ENCODE data around the gene CEND1. TPM values are rescaled to one million over a fixed set of nuclear protein-coding genes. Genes with fewer than 3 reads are reported as not detected.

The CEND1 gene
- total and polyA plus RNA-seq, 2 of the 13 experiments (the other 11 are each of a cell fraction or from before 2014, with no cell fraction given), result not detected

DNA sequence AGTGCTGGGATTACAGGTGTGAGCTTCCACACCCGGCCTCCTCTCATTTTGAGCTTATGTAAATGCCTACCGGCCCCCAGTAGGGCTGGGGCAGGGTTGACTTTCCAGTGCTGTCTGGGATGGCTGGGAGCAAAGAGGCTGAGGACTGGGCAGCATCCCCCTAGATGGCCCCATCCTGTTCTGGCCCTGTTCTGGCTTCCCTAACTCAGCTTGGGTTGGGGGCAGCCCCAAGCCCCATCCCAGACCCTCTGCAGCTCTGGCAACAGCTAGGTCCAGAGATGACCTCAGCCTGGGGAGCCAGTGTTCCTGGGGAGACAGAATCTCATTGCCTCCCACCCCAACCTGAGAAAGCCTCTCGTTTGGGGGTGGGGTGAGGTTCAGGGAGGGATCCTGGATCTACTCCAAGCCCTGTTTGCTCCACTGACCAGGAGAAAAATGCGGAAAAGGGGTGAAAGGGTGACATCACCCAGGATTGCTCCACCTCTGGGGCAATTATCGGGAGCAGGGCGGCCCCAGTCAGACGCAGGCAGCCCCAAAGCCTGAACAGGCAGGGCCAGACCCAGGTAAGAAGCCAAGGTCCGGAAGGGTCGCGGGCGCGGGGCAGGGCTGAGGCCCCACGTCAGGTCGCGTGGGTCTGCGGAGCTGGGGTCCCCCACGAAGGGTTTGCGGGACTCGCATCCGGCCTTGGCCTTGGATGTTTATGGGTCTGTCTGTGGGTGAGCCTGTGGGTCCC is 28.7 kb upstream of the CEND1 start, which contains the start of gene PNPLA2 (continued):
- TF ChIP-seq, protein P1, sequence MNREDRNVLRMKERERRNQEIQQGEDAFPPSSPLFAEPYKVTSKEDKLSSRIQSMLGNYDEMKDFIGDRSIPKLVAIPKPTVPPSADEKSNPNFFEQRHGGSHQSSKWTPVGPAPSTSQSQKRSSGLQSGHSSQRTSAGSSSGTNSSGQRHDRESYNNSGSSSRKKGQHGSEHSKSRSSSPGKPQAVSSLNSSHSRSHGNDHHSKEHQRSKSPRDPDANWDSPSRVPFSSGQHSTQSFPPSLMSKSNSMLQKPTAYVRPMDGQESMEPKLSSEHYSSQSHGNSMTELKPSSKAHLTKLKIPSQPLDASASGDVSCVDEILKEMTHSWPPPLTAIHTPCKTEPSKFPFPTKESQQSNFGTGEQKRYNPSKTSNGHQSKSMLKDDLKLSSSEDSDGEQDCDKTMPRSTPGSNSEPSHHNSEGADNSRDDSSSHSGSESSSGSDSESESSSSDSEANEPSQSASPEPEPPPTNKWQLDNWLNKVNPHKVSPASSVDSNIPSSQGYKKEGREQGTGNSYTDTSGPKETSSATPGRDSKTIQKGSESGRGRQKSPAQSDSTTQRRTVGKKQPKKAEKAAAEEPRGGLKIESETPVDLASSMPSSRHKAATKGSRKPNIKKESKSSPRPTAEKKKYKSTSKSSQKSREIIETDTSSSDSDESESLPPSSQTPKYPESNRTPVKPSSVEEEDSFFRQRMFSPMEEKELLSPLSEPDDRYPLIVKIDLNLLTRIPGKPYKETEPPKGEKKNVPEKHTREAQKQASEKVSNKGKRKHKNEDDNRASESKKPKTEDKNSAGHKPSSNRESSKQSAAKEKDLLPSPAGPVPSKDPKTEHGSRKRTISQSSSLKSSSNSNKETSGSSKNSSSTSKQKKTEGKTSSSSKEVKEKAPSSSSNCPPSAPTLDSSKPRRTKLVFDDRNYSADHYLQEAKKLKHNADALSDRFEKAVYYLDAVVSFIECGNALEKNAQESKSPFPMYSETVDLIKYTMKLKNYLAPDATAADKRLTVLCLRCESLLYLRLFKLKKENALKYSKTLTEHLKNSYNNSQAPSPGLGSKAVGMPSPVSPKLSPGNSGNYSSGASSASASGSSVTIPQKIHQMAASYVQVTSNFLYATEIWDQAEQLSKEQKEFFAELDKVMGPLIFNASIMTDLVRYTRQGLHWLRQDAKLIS (CRISPR knock-in tag; IDR thresholded peaks at IDR 0.05), result 0 out of 2 replicates have a peak, but pooled peaks have one; percentile 37
- TF ChIP-seq CEBPB (IDR thresholded peaks at IDR 0.05; ENCODE audit: borderline replicate concordance, low read depth, low read length) (peak; percentile 84), SALL1 (CRISPR knock-in tag; IDR thresholded peaks at IDR 0.05) (peak; percentile 26; the same call in 1 of the 2 replicates), ZMYM2 (CRISPR knock-in tag; IDR thresholded peaks at IDR 0.05) (0 out of 2 replicates have a peak, but pooled peaks have one; percentile 21), HDAC6 (IDR thresholded peaks at IDR 0.05; ENCODE audit: low read depth, low read length) (no peak), ZNF850 (CRISPR knock-in tag; conservative IDR thresholded peaks at IDR 0.05) (no peak), KDM4B (CRISPR knock-in tag; IDR thresholded peaks at IDR 0.05) (no peak), HOXA3 (CRISPR knock-in tag; IDR thresholded peaks at IDR 0.05) (peak; percentile 18; the same call in 1 of the 2 replicates)
- TF ChIP-seq, protein P2, sequence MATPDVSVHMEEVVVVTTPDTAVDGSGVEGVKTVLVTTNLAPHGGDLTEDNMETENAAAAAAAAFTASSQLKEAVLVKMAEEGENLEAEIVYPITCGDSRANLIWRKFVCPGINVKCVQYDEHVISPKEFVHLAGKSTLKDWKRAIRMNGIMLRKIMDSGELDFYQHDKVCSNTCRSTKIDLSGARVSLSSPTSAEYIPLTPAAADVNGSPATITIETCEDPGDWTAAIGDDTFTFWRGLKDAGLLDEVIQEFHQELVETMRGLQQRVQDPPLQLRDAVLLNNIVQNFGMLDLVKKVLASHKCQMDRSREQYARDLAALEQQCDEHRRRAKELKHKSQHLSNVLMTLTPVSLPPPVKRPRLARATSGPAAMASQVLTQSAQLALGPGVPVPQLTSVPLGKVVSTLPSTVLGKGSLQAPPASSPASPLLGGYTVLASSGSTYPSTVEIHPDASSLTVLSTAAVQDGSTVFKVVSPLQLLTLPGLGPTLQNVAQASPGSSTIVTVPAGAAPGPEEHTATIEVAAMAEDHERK (CRISPR knock-in tag; IDR thresholded peaks at IDR 0.05; ENCODE audit: low read depth), result no peak
- TF ChIP-seq, protein P3, sequence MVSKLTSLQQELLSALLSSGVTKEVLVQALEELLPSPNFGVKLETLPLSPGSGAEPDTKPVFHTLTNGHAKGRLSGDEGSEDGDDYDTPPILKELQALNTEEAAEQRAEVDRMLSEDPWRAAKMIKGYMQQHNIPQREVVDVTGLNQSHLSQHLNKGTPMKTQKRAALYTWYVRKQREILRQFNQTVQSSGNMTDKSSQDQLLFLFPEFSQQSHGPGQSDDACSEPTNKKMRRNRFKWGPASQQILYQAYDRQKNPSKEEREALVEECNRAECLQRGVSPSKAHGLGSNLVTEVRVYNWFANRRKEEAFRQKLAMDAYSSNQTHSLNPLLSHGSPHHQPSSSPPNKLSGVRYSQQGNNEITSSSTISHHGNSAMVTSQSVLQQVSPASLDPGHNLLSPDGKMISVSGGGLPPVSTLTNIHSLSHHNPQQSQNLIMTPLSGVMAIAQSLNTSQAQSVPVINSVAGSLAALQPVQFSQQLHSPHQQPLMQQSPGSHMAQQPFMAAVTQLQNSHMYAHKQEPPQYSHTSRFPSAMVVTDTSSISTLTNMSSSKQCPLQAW (CRISPR knock-in tag; IDR thresholded peaks at IDR 0.05), result peak; percentile 57
- TF ChIP-seq, protein P4, sequence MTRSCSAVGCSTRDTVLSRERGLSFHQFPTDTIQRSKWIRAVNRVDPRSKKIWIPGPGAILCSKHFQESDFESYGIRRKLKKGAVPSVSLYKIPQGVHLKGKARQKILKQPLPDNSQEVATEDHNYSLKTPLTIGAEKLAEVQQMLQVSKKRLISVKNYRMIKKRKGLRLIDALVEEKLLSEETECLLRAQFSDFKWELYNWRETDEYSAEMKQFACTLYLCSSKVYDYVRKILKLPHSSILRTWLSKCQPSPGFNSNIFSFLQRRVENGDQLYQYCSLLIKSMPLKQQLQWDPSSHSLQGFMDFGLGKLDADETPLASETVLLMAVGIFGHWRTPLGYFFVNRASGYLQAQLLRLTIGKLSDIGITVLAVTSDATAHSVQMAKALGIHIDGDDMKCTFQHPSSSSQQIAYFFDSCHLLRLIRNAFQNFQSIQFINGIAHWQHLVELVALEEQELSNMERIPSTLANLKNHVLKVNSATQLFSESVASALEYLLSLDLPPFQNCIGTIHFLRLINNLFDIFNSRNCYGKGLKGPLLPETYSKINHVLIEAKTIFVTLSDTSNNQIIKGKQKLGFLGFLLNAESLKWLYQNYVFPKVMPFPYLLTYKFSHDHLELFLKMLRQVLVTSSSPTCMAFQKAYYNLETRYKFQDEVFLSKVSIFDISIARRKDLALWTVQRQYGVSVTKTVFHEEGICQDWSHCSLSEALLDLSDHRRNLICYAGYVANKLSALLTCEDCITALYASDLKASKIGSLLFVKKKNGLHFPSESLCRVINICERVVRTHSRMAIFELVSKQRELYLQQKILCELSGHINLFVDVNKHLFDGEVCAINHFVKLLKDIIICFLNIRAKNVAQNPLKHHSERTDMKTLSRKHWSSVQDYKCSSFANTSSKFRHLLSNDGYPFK (CRISPR knock-in tag; IDR thresholded peaks at IDR 0.05; ENCODE audit: borderline replicate concordance), result 0 out of 2 replicates have a peak, but pooled peaks have one; percentile 49
- TF ChIP-seq, protein P5, sequence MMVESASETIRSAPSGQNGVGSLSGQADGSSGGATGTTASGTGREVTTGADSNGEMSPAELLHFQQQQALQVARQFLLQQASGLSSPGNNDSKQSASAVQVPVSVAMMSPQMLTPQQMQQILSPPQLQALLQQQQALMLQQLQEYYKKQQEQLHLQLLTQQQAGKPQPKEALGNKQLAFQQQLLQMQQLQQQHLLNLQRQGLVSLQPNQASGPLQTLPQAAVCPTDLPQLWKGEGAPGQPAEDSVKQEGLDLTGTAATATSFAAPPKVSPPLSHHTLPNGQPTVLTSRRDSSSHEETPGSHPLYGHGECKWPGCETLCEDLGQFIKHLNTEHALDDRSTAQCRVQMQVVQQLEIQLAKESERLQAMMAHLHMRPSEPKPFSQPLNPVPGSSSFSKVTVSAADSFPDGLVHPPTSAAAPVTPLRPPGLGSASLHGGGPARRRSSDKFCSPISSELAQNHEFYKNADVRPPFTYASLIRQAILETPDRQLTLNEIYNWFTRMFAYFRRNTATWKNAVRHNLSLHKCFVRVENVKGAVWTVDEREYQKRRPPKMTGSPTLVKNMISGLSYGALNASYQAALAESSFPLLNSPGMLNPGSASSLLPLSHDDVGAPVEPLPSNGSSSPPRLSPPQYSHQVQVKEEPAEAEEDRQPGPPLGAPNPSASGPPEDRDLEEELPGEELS (CRISPR knock-in tag; IDR thresholded peaks at IDR 0.05), result peak; percentile 29; the same call in 1 of the 2 replicates

Data from HepG2 (cell line).